Measurements from ENCODE around the gene UBE2QL1.

- TF ChIP-seq CTCF (IDR thresholded peaks at IDR 0.05; ENCODE audit: insufficient read depth, low read length, poor library complexity, severe bottlenecking) (no peak), EZH2phosphoT487 (conservative IDR thresholded peaks at IDR 0.05; ENCODE audit: low read length) (no peak)
Measured at GRCh38 chr5:6476313-6476661, 27.6 kb downstream of the UBE2QL1 start.

All from SU-DHL-6 (cell line).